Kidney (tissue), 14 donors: ENCODE data around the gene CLUH. TPM values are rescaled to one million over a fixed set of nuclear protein-coding genes. Genes with fewer than 3 reads are reported as not detected.

Source experiments
- DNase-seq, 5 donors: peaks; one replicate each; pipeline ENCODE4 v3.0.0-alpha.2; 2013 to 2020
- FAIRE-seq: peaks from 2 replicates; lab custom pipeline; 2012; peaks lifted over from hg19 to GRCh38; lab: Jason Lieb, UNC
- H3K27ac ChIP-seq, 2 donors: one replicate each; pipeline ENCODE4 v1.7.0; 2013; ENCODE audit warnings: low read depth in 2 of 2, low read length in 2 of 2, inconsistent platforms in 1 of 2
- H3K27me3 ChIP-seq: one replicate; pipeline ENCODE4 v1.7.1; 2013; ENCODE audit warnings: low read length, inconsistent platforms; ENCODE audit not compliant: control insufficient read depth, insufficient read depth
- H3K36me3 ChIP-seq, 3 donors: one replicate each; pipeline versions ENCODE4 v1.7.0 to v1.7.1; 2013; ENCODE audit warnings: low read length in 3 of 3, control low read depth in 1 of 3, inconsistent platforms in 1 of 3; ENCODE audit not compliant: insufficient read depth in 3 of 3, control insufficient read depth in 2 of 3
- H3K4me1 ChIP-seq, 3 donors: one replicate each; pipeline versions ENCODE4 v1.7.0 to v1.7.1; 2013; ENCODE audit warnings: low read length in 3 of 3, inconsistent platforms in 1 of 3, low read depth in 1 of 3; ENCODE audit not compliant: control insufficient read depth in 2 of 3, insufficient read depth in 2 of 3
- H3K4me3 ChIP-seq, 3 donors: one replicate each; pipeline versions ENCODE4 v1.7.0 to v1.8.1; 2013; ENCODE audit warnings: low read length in 3 of 3, control low read depth in 1 of 3, inconsistent platforms in 1 of 3
- H3K9ac ChIP-seq, 3 donors: one replicate each; pipeline versions ENCODE4 v1.7.0 to v1.7.1; 2013; ENCODE audit warnings: low read length in 3 of 3, control low read depth in 1 of 3, inconsistent platforms in 1 of 3
- H3K9me3 ChIP-seq, 3 donors: one replicate each; pipeline versions ENCODE4 v1.7.0 to v1.7.1; 2013; ENCODE audit warnings: low read length in 3 of 3, control low read depth in 1 of 3, inconsistent platforms in 1 of 3; ENCODE audit not compliant: control insufficient read depth in 2 of 3, insufficient read depth in 1 of 3
- intact Hi-C: fragments of 100-400 bp; cut with DNase I; formaldehyde crosslinking; loops from one replicate; pipeline ENCODE4 v1.11.1; 2022
- polyA plus RNA-seq: library from polyadenylated mRNA; stranded (reverse); fragments of 350-450 nt; fragmentation: Illumina TruSeq; extraction: RNeasy Lipid Tissue Mini Kit (QIAGEN cat#74804); gene quantifications from one replicate; pipeline ENCODE4 v1.2.3, GENCODE V29; 2014; ENCODE audit warnings: low read depth, low replicate concordance; ENCODE audit not compliant: insufficient read depth
- total RNA-seq: library from RNA; stranded (reverse); fragmentation: NEBNext Ultra II Directional; extraction: Animal tissue kit (Norgen Biotek cat#: 25700); gene quantifications from one replicate; pipeline ENCODE4 v1.2.1, GENCODE V29; 2021
- TF ChIP-seq, protein P1 (sequence below): IDR thresholded peaks from 3 replicates; pipeline ENCODE4 v1.5.1; 2012; ENCODE audit warnings: mild to moderate bottlenecking, moderate library complexity, borderline replicate concordance; ENCODE audit not compliant: insufficient read depth; ENCODE audit errors: extremely low read depth
- donor health status: control.
- donor health status: control.
- donor health status: control.
- donor health status: control.
- donor health status: control.
- donor health status: DM: yes; HTN: yes; CAD: no.
- donor health status: Normal renal cell carcinoma (clear cell type).

The CLUH gene
- total and polyA plus RNA-seq, 2 donors from 2014 or later = 49.5 to 93.1 TPM

GRCh38 chr17:2703181-2703580 lies 8.4 kb downstream of the CLUH start:
- Histone ChIP-seq H3K9me3 (no peaks in the 10 kb centered on the region), H3K27ac (no peak overlapping the region), H3K27me3 (no peaks in the 10 kb centered on the region), H3K36me3 (peaks cover 0 to 27% (median 10%) of the 10 kb centered on the region in 3 donors), H3K4me3 (no peak overlapping the region), H3K4me1 (peaks cover 0 to 17% (median 13%) of the 10 kb centered on the region in 3 donors), H3K9ac (no peak overlapping the region)
- intact Hi-C loops = no loop called here
- DNase-seq (peak in 1 of 5 donors; percentile 49), FAIRE-seq (no peak)
- TF ChIP-seq, protein P1, sequence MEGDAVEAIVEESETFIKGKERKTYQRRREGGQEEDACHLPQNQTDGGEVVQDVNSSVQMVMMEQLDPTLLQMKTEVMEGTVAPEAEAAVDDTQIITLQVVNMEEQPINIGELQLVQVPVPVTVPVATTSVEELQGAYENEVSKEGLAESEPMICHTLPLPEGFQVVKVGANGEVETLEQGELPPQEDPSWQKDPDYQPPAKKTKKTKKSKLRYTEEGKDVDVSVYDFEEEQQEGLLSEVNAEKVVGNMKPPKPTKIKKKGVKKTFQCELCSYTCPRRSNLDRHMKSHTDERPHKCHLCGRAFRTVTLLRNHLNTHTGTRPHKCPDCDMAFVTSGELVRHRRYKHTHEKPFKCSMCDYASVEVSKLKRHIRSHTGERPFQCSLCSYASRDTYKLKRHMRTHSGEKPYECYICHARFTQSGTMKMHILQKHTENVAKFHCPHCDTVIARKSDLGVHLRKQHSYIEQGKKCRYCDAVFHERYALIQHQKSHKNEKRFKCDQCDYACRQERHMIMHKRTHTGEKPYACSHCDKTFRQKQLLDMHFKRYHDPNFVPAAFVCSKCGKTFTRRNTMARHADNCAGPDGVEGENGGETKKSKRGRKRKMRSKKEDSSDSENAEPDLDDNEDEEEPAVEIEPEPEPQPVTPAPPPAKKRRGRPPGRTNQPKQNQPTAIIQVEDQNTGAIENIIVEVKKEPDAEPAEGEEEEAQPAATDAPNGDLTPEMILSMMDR = no peak

DNA sequence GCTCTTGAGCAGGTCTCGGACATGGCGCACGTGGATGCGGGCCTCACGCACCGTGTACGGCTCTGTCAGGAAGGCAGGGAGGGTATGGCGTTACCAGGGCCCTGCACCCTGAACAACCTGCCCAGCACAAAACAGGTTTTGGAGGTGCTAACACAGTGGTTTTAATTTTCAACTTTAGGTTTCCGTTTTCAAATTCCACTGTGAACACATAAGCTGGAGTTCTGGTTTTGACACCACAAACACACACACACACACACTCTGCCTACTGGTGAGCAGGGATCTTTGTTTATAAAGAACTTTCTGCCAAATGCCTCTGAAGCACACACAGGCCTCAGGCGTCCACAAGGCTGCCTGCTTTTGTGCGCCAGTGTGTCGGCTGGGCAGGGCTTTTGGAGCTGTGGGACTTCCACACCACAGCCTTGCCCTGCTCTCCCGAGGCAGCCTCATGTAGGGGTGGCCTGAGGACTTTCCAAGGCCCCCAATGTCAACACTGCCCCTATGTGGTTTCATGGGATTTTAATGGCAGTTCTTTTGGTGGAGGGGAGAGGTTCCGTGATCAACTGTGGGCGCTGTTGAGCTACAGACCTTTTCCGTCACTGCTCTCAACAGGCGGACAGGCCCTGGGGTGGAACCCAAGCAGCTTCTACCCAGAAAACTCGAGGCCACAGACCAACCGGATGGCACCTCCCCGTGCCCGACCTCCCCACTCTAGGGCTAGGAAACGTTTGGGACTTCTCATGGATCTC lies 9.4 kb downstream of the CLUH start:
- no peak overlapping the region for H3K9ac ChIP-seq
- TF ChIP-seq, protein P1 = no peak
- DNase-seq = peak in 1 of 5 donors; percentile 61
- intact Hi-C loops = no loop called here
- peaks cover 0 to 7% (median 6%) of the 10 kb centered on the region in 3 donors for H3K4me1 ChIP-seq
- no peak overlapping the region for H3K4me3 ChIP-seq
- FAIRE-seq = no peak
- H3K27me3 ChIP-seq = no peaks in the 10 kb centered on the region
- peaks cover 0 to 32% (median 10%) of the 10 kb centered on the region in 3 donors for H3K36me3 ChIP-seq
- no peaks in the 10 kb centered on the region for H3K9me3 ChIP-seq
- H3K27ac ChIP-seq = no peak overlapping the region

DNA sequence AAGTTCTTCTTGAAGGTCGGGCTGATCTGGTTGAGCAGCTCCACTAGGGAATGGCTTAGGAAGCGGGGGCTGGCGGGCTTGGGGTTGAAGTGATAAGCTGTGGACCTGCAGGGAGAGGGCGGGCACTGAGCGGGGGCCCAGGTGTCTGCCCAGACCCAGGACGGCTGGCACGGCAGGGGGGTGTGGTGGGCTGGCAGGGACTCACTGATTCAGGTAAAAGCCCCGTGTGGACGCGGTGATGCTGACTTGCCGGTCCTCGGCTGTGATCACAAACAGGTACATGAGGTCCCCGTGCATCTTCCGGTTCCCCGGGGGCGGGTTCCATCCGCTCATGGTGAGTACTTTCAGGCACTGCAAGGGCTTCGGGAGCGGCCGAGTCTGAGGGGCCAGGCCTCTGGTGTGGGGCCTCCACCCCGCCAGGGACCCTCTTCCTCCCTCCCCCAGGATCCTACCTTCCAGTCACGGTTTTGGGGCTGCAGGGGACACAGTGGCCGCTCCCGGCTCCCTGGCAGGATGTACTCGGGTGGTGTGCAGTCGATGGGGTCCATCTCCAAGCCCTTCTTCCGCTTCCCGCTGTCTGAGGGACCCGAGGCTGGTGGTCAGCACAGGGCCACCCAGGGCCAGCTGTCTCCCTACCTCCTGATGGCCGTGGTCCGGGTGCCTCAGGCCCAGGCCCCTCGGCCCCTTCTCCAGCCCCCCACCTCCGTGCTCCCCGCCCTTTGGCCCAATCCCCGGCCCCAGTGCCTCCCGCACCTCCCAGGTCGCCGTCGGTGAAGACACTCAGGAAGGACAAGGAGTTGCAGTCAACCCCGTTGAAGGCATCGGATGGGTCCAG lies 10.2 kb downstream of the CLUH start:
- TF ChIP-seq, protein P1 = no peak
- intact Hi-C loops = no loop called here
- Histone ChIP-seq H3K9ac (no peak overlapping the region), H3K4me3 (no peak overlapping the region), H3K27ac (no peak overlapping the region), H3K36me3 (peaks cover 0 to 32% (median 13%) of the 10 kb centered on the region in 3 donors), H3K9me3 (no peaks in the 10 kb centered on the region), H3K4me1 (peaks cover 0 to 3% (median 3%) of the 10 kb centered on the region in 3 donors), H3K27me3 (no peaks in the 10 kb centered on the region)
- peak in 2 of 5 donors; percentile 26 to 78 for DNase-seq
- no peak for FAIRE-seq
